NCI-H2081 (cell line): ENCODE data around the gene BRD9.
A peak's percentile ranks its signal among the peaks of the same experiment; 100 is the strongest.
"Not testable (repeated sequence)": the region's sequence is repeated elsewhere in the genome, so short reads cannot be mapped to it uniquely, and the experiment has no call there.

Source experiments
- DNase-seq, 2 experiments: peaks; one replicate each; lab custom pipeline; 2025; lab: John Stamatoyannopoulos, UW

Gene BRD9

GRCh38 chr5:856531-857425 lies 35.8 kb downstream of the BRD9 start:
- DNase-seq, result no peak

- DNase-seq, result no peak
Measured at GRCh38 chr5:855771-856530, 36.6 kb downstream of the BRD9 start.

GRCh38 chr5:854966-855743 lies 37.4 kb downstream of the BRD9 start:
- no peak for DNase-seq

GRCh38 chr5:854217-854616 lies 38.4 kb downstream of the BRD9 start:
- DNase-seq, result no peak

GRCh38 chr5:853416-854090 lies 39.0 kb downstream of the BRD9 start:
- DNase-seq, result not testable (repeated sequence)

GRCh38 chr5:852431-853401 lies 39.9 kb downstream of the BRD9 start:
- DNase-seq, result no peak

GRCh38 chr5:852018-852417 lies 40.6 kb downstream of the BRD9 start:
- DNase-seq, result no peak

- DNase-seq, result no peak
Measured at GRCh38 chr5:851553-851952, 41.0 kb downstream of the BRD9 start.

GRCh38 chr5:851076-851475 lies 41.5 kb downstream of the BRD9 start:
- no peak for DNase-seq

GRCh38 chr5:850511-851006 lies 42.0 kb downstream of the BRD9 start, which contains the start of gene ZDHHC11:
TSS of gene ZDHHC11 (minus strand) at chr5:850986. CDS start at chr5:850602, 384 bp downstream.
- peak; percentile 43 to 68 for DNase-seq

- DNase-seq, result no peak
Measured at GRCh38 chr5:849651-850301, 42.8 kb downstream of the BRD9 start.

- no peak for DNase-seq
Measured at GRCh38 chr5:848671-849111, 43.9 kb downstream of the BRD9 start.

GRCh38 chr5:847736-848135 lies 44.9 kb downstream of the BRD9 start:
- DNase-seq, result not testable (repeated sequence)

- not testable (repeated sequence) for DNase-seq
Measured at GRCh38 chr5:847212-847611, 45.4 kb downstream of the BRD9 start.

GRCh38 chr5:846602-847091 lies 46.0 kb downstream of the BRD9 start:
- DNase-seq, result not testable (repeated sequence)

GRCh38 chr5:845676-846601 lies 46.7 kb downstream of the BRD9 start:
- not testable (repeated sequence) for DNase-seq

GRCh38 chr5:845031-845675 lies 47.4 kb downstream of the BRD9 start:
- DNase-seq, result not testable (repeated sequence)

- not testable (repeated sequence) for DNase-seq
Measured at GRCh38 chr5:844426-844825, 48.2 kb downstream of the BRD9 start.
